GM21528 (cell line): ENCODE measurements around the gene USP1.

Experiments used
- ATAC-seq: cut with Tn5 transposase; IDR thresholded peaks from one replicate; pipeline ENCODE4 v1.9.1; 2021; ENCODE audit warnings: mild to moderate bottlenecking, moderate library complexity; ENCODE audit not compliant: unreplicated experiment, low FRiP score

USP1 gene

GRCh38 chr1:62481681-62482080, 44.8 kb downstream of the USP1 start:
- no peak for ATAC-seq

- ATAC-seq: no peak
Measured at GRCh38 chr1:62484824-62485468, 48.1 kb downstream of the USP1 start.

GRCh38 chr1:62487956-62488355, 51.1 kb downstream of the USP1 start:
- no peak for ATAC-seq

- ATAC-seq: no peak
Measured at GRCh38 chr1:62492521-62492920, 55.7 kb downstream of the USP1 start.

- no peak for ATAC-seq
Measured at GRCh38 chr1:62493656-62494055, 56.8 kb downstream of the USP1 start.

- no peak for ATAC-seq
Measured at GRCh38 chr1:62494137-62494536, 57.3 kb downstream of the USP1 start.

- ATAC-seq: no peak
Measured at GRCh38 chr1:62500210-62500609, 63.4 kb downstream of the USP1 start.
